ENCODE data around the gene SYT2. TPM values are rescaled to one million over a fixed set of nuclear protein-coding genes. Genes with fewer than 3 reads are reported as not detected.
"Not testable (repeated sequence)": the region's sequence is repeated elsewhere in the genome, so short reads cannot be mapped to it uniquely, and the experiment has no call there.

Gene SYT2
- total RNA-seq, 1 donor from 2014 or later: 0.72 TPM

DNA sequence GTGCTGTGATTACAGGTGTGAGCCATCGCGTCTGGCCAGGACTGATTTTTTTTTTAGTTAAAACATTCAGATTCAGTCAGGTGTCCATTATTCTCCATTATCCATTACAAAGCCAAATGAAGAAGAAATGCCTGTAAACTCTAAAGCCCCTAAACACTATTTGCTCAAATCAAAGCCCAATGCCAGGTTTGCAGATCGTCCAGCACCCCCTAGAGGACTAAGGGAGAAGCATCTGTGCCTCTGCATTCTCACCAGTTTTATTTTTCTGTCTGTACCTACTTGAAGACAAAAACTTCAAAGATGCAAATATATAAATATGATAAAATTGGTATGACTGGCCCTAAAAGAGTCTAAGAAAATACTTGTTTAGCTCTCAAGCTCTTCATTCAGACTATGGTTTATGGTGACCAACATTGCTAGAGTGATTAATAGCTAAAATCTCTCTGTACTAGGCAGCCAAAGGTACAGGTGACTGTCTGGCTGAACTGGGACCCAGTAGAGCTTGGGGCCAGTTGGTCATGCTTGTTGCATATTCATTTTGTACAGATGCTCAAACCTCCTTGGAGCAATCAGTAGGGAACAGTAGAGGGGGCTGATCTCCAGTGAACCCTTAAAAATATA lies 138.4 kb downstream of the SYT2 start:
- no peak for DNase-seq (ENCODE audit: low spot score)

DNA sequence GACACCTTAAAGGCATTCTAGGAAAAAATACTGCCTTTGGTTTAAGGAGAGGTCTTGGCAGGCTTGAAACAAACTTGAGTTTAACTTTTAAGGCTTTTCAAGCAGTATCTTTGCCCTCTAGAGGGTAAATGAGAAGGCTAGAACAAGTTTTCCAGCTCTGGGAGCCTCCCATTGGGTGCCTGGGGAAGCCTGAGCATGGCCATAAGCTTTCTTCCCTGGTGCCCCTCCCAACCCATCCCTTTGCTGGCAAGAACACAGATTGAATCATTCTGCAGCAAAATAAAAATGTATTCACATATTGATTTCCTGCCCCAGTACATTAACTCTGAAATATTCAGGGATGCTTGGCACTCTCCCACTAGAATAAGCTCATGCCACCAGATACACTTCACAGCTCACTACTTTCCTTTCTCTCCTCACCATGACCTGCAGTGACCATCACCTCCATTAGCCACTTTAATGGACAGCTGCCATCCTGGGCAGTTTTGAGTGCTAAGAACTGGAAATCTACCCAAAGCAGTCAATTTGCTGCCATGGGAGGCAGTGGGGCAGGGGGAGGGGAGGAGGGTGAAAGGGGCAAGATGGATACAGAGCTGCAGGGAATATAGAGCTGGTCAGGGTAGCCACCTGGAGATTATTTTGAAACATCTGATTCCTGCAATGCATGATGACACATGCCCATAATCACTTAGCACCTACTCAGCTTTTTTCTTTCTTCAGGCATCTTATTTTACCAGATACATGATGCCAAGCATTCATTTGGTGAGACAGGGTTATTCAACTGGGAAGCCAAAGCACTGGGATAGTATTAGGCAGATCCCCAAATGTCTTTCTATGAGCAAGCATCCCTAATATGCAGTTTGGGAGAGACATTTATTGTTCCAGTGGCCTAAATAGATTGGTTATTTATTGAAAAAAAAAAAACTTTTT lies 140.6 kb downstream of the SYT2 start:
- DNase-seq (ENCODE audit: low spot score): no peak

DNA sequence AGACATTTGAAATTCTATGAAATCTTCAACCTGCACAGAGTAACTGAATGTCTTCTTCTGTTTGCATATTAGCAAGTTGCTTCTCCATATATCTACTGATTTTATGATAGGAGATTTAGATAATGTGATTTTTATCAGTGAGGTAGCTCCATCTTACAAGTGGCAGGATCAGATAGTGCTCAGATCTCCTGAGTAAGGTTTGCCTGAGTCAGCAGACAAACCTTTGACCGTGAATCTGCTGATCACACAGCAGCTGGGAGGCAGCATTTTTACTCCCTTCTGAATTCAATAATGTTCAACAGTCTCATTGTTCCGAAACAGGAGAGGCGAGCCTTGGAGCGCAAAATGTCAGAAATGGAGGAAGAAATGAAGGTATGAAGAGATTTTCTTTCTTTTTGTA lies 141.4 kb downstream of the SYT2 start:
- DNase-seq (ENCODE audit: low spot score): peak; percentile 32

DNA sequence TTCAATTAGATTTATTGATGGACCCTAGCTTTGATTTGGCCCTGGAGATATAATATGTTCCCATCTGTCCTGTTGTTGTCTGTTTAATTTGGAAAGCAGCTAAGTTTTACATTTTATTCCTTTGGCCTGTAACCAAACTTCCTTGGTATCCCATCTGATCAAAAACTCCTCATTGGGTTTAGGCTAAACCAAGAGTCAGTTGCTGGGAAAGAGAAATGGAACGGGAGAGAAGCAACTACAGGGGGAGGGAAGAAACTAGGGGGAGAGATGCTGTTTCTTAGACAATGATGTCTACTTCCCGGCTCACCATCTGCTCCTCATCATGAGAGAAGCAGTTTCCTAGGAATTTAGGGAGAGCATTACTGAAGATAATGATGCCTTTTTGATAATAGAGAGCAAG lies 141.8 kb downstream of the SYT2 start:
- DNase-seq (ENCODE audit: low spot score): no peak

DNA sequence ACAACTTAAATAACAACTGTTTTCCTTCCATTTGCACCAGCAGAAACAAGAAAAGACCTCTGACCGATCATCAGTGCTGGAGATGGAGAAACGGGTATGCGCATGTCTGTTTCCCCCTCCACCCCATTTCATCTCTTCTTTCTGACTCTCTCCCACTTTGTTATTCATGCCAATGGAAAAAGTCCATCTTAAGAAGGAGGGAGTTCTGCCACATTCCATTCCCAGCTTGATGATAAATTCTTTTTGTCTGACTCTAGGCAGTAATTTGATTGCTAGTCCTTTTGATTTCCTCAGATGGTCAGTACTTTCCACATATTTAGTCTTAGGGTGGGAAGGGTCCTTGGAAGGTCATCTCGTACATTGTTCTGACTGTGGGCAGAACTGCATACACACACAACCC lies 142.5 kb downstream of the SYT2 start:
- no peak for DNase-seq (ENCODE audit: low spot score)

DNA sequence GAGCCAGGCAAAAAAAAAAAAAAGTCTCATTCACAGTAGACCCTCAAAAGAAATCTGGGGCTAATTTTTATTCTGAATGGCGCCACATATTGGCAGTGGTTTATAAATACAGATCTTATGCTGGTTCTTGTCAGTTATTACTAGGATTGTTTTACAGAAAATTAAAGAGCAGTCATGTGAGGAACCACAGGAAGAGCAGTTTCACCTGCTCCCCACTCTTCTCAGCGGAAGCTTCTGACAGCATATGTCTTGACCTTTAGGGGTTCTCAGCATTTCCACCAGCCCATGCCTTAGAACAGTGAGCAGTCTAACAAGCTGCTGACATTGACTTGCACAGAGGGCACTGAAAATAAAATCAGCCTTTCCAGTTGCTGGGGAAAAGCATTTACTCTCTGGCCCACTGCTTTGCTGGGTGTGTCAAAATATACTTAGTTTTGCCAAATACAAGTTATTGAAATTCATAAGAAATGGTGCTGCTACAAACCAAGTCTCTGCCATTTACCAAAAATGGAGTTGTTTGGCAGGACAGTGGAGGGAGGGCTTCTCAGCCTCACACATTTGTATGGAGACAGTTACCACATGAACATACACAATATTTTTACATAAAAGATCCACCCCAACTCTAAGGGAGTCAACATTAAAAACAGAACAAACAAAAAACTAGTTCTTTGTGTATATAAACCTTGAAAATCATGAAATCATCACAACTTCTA lies 144.2 kb downstream of the SYT2 start:
- DNase-seq (ENCODE audit: low spot score): no peak

DNA sequence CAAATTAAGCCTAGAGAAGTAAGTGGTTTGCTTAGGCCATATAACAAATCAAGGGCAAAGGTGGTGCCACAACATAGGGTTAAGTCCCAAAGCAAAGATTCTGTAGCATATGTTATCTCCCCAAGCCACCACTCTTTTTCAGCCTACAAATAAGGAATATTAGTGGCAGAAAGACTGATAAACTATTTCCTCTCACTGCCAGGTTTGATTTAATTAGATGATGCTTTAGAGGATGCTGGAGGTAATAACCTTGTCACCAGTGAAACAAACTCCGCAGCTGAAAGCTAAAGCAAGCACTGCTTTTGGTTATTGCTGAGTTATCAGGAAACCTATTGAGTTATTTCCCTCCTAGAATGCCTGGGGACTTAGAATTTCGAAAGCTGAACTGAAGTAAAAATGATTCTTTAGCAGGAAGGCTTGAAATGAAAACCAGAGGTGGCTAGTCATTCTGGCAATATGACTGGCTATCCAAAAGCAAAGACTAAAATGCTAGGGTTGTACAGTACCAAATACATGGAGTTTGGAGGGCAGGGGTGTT lies 145.2 kb downstream of the SYT2 start:
- no peak for DNase-seq (ENCODE audit: low spot score)

DNA sequence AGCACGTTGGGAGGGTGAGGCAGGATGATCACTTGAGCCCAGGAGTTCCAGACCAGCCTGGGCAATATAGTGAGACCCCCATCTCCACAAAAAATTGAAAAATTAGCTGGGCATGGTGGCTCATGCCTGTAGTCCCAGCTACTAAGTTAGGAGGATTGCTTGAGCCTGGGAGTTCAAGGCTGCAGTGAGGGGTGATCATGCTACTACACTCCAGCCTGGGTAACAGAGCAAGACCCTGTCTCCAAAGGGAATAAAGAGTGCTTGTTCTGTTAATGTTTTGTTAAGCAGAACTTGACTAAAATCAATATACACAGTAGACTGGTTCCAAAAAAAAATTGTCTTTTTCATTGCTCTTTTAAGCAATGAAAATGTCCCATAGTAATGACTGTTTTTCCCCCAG lies 146.4 kb downstream of the SYT2 start:
- no peak for DNase-seq (ENCODE audit: low spot score)

DNA sequence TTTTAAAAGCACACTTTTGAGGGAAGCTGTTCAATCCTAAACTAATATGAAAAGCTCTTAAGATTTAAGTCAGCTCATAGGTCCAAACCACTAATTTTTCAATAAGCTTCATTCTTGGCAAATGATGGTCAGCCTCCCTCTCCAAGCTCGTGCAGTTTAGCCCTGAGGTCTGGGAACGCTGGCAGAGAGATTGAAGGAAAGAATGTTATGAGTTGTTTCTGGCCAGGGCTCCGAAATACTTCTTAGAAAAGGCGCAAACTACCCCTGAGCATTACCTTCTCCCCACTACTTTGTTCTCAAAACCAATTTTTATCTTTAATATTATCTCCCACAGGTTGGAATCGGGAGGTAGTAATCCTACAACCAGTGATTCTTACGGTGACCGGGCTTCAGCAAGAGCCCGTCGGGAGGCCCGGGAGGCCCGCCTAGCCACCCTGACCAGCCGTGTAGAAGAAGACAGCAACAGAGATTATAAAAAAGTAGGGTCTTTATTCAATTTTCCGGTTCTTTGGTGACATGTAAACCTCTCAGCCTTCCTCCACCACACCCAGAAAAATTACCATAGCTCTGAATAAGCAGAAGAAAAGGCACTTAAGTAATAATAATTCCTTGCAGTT lies 147.7 kb downstream of the SYT2 start:
- DNase-seq (ENCODE audit: low spot score): no peak

DNA sequence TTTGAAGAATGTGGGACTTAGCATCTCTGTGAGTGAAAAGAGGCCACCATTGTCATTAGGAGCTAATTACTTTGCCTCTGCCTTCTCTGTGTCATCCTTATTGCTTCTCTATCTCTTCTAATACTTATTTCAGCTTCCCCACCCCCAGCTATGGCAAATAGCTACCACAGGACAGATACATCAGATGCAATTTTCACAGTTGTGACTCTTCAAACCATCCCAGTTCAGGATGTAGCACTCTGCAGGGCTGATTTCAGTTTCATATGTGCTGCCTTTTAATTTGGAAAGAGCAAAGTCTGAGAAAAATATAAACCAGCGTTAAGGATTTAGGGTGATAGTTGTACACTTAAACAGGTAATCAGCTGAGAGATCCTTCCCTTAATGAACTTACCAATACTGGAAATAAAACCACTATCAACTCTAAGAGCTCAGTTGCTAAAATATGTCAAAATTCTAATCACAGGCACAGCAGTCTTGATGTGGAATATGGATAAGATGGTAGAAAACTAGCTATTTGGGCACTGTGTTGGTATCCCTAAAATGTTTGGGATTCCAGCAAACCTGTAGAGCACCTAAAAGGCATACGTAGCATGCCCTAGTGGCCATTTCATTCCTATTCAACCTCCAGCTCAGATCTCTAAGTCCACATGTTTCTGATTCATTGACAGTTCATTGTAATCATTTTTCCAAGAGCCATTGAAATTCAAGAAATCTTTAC lies 148.4 kb downstream of the SYT2 start:
- no peak for DNase-seq (ENCODE audit: low spot score)

DNA sequence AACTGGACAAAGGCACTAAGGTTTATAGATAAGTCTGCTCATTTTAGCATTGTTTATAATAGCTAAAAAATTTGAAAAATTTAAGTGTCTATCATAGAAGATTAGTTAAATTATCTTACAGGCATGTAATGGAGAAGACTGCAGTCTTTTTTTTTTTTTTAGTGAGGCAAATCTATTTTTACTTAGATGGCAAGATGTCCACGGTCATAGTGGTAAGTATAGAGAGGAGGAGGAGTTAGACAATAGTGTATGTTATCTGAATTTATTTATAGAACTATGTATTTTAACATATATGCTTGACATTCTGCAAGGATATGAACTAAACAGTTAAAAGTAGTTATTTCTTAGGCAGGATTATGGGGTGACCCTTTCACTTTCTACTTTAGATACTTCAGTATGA lies 149.0 kb downstream of the SYT2 start:
- no peak for DNase-seq (ENCODE audit: low spot score)

DNA sequence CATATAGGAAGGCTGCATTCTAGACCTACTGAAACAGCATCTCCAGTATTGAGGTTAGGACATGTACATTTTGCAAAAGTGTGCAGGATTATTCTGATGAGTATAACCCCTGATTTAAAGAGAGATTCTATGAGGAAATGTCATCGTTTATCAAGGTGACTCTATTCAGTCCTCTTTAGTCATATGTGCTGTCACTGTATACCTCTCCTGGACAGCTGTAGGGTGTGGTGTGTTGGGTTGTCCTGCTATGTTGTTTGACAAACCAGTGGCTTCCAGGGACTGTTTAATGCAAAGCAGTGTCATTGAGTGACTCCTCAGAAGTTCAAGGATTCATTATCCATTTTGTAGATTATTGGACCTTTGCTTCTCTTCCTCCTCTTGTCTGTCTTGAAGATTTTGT lies 152.6 kb downstream of the SYT2 start:
- not testable (repeated sequence) for DNase-seq (ENCODE audit: low spot score)

DNA sequence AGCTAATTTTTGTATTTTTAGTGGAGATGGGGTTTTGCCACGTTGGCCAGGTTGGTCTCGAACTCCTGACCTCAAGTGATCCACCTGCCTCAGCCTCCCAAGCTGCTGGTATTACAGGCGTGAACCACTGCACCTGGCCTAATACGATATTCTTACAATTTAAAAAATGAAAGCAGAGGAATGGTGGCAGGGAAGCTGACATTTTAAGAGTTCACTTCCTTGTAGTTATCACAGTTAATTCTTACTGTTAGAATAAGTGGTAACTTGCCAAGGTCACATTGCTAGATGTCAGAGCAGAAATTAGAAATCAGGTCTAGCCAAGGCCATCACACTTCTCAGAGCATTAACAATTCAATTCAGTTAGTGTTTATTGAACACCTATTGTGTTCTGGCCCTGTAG lies 154.2 kb downstream of the SYT2 start:
- not testable (repeated sequence) for DNase-seq (ENCODE audit: low spot score)

DNA sequence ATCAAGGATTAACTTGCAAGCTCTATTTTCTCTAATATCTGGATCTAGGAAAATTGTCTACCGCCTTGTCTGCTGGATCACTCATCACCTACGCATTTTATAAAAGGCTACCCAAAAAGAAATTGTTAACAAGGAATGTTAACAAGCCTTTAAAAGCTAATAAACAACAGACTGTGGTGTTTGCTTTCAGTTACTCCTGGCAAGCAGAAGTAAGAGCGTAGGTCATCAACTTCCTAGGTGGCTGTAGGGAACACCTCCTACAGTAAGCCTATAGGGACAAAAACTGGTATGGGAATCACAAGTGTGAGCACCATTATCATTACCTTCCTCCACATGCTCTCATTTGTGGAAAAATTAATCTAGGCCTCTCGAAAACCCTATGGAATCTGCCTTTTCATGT lies 155.6 kb downstream of the SYT2 start:
- not testable (repeated sequence) for DNase-seq (ENCODE audit: low spot score)

DNA sequence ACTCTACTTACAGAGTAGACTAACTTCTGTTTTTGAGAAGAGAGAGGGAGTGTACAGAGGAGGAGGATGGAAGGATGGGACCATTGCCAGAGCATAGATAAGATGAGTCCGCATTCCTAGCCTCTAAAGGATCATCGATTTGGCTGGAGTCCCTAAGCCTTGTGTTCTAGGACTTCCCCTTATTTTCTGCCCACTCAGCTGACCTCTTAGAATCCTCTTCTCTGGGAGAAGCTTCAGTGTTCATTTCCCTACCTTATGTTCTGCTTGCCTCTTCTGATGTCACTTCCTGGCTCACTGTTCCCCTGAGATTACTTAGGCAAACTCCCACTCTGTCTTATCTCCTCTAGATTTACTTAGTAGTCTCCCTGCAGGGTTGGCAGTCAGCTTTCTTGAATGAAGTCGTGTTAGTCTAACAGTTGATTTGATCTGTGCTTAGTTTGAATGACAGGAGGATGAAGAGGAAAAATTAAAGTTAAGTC lies 156.7 kb downstream of the SYT2 start:
- DNase-seq (ENCODE audit: low spot score): peak; percentile 32

DNA sequence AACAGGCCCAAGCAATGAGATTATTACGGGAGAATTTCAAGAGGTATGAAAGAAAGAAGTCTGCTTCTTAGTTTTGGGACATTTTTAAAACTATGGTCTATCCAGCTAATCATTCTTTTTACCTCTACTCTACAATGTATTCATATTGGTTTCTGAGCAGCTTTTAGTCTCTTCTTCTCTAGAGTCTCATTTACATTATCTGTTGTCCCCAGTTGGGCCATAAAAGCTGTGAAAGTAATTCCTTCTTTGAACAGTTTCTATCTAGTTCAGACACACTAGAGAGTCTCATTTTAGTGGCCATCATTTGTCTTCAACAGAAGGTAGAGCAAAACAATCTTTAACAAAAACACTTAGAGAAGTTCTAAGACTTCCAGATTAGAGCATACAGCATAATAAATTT lies 157.2 kb downstream of the SYT2 start:
- DNase-seq (ENCODE audit: low spot score): not testable (repeated sequence)

DNA sequence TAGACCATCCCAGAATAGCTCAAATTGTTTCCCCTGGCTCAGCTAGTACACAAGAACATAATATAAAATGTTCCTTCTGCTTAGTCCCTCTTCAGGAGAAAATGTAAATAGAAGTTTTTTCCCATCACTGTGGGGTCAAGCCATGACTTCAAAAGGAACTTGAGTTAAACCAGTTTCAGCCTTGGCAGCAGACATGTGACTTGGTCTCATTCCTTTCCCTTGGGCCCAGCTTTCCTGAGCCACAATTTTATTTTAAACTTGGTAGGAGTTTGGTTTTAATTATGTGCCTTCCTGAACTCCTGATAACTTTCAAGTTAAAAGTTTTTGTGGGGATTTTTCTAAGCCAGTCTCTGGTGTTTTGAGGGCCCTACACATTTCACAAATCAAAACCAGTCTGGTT lies 157.6 kb downstream of the SYT2 start:
- DNase-seq (ENCODE audit: low spot score): peak; percentile 36

DNA sequence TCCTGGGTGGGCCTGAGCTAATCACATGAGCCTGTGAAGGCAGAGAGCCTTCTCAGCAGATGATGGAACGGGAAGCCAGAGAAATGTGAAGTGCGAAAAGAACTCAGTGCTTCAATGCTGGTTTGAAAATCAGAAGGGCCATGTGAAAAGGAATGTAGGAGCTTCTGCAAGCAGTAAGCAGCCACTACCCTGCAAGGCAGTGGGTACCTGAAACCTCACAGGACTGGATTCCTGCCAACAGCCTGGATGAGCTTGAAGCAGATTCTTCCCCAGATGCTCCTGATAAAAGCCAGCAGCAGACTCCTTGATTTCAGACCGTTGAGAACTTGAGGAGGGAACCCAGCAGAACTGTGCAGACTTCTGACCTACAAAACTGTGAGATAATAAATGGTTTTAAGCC lies 158.6 kb downstream of the SYT2 start:
- no peak for DNase-seq (ENCODE audit: low spot score)

DNA sequence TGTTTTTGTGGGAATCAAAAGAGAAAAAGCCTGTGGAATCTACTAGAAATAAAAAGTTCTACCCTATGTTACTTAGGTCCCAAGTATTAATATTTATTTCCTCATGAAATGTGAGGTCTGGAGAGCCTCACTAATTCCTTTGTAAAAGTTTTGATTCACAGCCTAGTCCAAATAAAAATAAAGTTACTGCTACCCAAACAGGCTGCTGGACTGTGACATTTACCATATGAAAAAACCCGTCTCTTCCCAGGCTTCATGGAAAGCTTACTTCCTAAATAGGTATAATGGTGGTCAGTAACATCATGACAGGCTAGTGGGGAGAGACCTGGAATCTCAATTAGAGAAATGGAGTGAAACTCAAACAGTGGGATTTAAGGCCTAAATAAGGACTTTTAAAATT lies 160.2 kb downstream of the SYT2 start:
- not testable (repeated sequence) for DNase-seq (ENCODE audit: low spot score)

DNA sequence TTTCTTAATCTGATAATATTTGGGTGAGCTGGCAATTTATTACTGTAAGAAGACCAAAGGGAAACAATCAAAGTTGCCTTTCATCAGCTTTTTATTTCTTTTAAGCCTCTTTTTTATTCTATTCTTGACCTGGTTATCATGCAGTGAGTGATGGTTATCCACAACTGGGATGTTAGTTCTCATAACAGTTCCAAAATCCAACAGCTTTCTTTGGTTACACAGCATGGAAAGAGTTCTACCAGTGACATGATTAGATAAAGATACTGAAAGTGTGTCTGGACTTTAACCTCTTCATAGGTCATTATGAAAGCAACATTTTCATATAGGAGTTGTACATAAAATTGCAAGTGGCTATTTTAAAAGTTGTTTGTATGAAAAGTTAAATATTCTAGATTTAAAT lies 163.0 kb downstream of the SYT2 start:
- no peak for DNase-seq (ENCODE audit: low spot score)

DNA sequence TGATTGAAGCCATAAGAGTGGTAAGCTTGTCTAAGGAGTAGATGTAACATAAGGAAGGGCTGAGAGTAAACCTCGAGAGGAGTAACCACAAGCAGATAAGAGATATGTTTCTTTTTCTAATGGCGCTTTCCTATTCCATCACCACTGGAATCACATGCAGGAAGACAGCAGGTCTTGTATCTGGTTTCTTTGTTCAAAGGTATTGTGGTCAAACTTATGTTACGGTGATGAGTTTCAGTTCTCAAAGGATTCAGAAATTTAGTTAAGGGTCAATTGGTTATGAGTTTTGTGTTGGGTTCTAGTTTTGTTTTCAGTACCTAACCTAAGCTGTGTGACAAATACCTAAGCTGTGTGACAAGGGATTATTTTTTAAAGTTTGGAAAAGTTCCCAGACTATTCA lies 163.5 kb downstream of the SYT2 start:
- not testable (repeated sequence) for DNase-seq (ENCODE audit: low spot score)
